Bronchial smooth muscle cell (primary cell): ENCODE measurements around the gene TMEM54. TPM values are rescaled to one million over a fixed set of nuclear protein-coding genes. Genes with fewer than 3 reads are reported as not detected.

ENCODE experiments used
- total RNA-seq: library from RNA; depleted of rRNA; stranded (reverse); fragments of >200 nt; gene quantifications from 2 replicates; pipeline ENCODE4 v1.2.1, GENCODE V29; 2014

The TMEM54 gene
- 27.9 and 55.5 TPM in 2 replicates for total RNA-seq

GRCh38 chr1:32900956-32901822 is at the start of gene TMEM54:
Gene TMEM54, minus strand, starts transcription at chr1:32901389. Its CDS starts 151 bp downstream, at chr1:32901238.

GRCh38 chr1:32886004-32886827 is 15.0 kb downstream of the TMEM54 start, which contains the start of gene HPCA:
Gene HPCA, plus strand, starts transcription at chr1:32886491. Its CDS starts 2,408 bp downstream, at chr1:32888899.

GRCh38 chr1:32870615-32871363 is 30.4 kb downstream of the TMEM54 start, which contains the start of gene FNDC5:
Gene FNDC5, minus strand, starts transcription at chr1:32870912.

Other genes with a start within 250 kb of the TMEM54 start
- gene SYNC, start 198.6 kb downstream of the TMEM54 start, total RNA-seq, result 108 TPM in 2 replicates
- gene YARS1, start 84.0 kb downstream of the TMEM54 start, total RNA-seq, result 83.7 and 86.2 TPM in 2 replicates
- gene S100PBP, start 83.7 kb downstream of the TMEM54 start, total RNA-seq, result 37.0 and 59.8 TPM in 2 replicates
- gene FNDC5, start 30.5 kb downstream of the TMEM54 start, total RNA-seq, result 4.6 and 17.1 TPM in 2 replicates
- gene HPCA, start 14.9 kb downstream of the TMEM54 start, total RNA-seq, result 0.43 TPM in 1 of 2 replicates, not detected in the other
- gene RNF19B, start 63.4 kb upstream of the TMEM54 start, total RNA-seq, result 8.5 and 12.5 TPM in 2 replicates
- 32.3 and 50.4 TPM in 2 replicates for gene AK2, start 135.5 kb upstream of the TMEM54 start, total RNA-seq
- 5.2 and 6.0 TPM in 2 replicates for gene AZIN2, start 179.8 kb upstream of the TMEM54 start, total RNA-seq